Dermis blood vessel endothelial cell (primary cell): ENCODE results near the gene DCAF5. TPM values are rescaled to one million over a fixed set of nuclear protein-coding genes. Genes with fewer than 3 reads are reported as not detected.
A peak's percentile ranks its signal among the peaks of the same experiment; 100 is the strongest.

Experiments used
- DNase-seq: peaks from one replicate; pipeline ENCODE4 v3.0.0; 2010
- total RNA-seq: library from RNA; depleted of rRNA; stranded (reverse); fragments of >200 nt; gene quantifications from 2 replicates; pipeline ENCODE4 v1.2.3, GENCODE V29; 2014

Gene DCAF5
- total RNA-seq, 1 donor from 2014 or later, result 13.6 TPM

DNA sequence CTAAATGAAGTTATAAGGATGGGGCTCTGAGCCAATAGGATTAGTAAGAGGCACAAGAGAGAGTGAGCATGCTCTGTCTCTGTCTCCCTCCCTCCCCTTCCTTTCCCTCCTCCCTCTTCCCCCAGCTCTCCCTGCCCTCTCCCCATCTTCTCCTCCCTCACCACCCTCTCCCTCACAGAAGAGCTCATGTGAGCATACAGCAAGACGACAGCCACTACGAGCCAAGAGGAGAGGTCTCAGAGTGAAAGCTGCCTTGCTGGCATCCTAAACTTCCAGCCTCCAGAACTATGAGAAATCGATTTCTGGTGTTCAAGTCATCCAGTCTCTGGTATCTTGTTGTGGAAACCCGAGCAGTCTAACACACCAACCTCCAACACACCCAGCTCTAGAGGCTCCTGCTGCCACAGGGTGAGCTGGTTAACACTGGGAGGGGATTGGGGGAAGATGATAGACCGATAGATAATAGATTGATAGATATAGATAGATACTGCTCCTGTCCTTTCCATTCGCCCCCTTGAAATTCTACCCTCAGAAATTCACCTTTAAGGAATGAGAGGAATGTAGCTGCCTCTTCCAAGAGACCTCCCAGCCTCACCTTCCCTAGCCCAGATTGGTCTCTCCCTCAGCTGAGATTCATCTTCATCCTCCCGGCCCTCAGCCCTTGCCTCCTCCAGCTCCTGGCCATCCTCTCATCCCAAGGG, 148.0 kb downstream of the DCAF5 start:
- no peak for DNase-seq

DNA sequence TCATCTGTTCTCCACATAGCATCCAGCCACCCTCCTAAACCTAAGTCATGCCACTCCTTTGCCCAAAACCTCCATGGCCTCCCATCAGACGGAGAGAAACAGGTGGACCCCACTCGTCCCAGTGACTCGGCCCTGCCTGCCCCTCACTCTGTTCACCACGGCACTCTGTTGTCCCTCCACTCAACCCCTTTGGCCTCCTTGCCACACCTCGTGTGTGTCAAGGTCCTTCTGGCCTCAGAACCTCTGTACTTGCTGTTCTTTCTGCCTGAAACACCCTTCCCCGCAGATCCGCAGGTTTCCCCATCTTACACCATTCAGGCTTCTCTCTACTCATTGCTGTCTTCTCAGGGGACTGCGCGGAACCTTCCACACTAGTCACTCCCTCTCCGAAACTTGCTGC, 149.3 kb downstream of the DCAF5 start:
- no peak for DNase-seq

DNA sequence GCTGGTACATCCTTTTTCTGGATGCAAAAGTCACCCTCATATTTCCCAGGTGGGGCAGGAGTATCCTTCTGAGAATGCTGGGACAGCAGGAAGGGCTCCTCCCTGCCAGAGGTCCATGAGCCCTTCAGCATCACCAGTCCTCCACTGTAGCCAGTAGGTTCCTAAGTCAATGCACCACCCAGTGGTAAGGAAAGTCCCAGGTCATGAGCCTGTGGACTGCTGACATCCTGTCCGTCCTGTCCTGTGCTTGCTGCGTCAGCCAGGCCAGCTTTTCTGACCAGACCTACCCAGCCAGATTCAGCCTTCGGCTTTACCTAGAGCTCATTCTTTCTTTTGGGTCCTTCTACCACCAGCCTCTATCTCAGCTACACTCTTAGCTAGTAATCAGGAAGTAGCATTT, 150.8 kb downstream of the DCAF5 start:
- peak; percentile 69 for DNase-seq

DNA sequence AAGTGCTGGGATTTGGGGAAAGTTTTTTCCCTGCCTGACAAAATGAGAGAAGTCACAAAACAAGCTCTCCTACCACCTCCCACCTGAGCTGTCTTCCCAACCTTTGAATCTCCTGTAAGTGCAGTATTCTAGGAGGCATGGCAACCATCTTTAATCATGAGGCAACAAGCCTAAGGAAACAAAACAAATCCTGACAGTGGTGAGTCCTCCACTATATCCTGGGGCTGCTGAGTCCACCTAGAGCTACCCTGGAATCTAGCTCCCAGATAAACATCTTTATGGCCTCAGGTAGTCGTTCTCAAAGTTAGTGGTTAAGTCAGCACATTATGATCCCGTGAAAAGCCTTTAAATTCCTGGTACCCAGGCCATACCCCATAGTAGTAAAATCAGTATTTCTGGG, 151.5 kb downstream of the DCAF5 start:
- no peak for DNase-seq

Other genes starting within 250 kb of the DCAF5 start
- gene ACTN1, start 173.8 kb downstream of the DCAF5 start, total RNA-seq, result 233 and 441 TPM in 2 replicates
- gene EXD2, start 38.4 kb upstream of the DCAF5 start, total RNA-seq, result 32.0 and 33.3 TPM in 2 replicates
- 0.17 and 0.19 TPM in 2 replicates for gene GALNT16, start 107.0 kb upstream of the DCAF5 start, total RNA-seq
- 113 and 124 TPM in 2 replicates for gene ERH, start 245.2 kb upstream of the DCAF5 start, total RNA-seq
- gene SLC39A9, start 245.6 kb upstream of the DCAF5 start, total RNA-seq, result 125 and 156 TPM in 2 replicates